Body of pancreas (tissue), 4 donors: ENCODE results near the gene PROX2. TPM values are rescaled to one million over a fixed set of nuclear protein-coding genes. Genes with fewer than 3 reads are reported as not detected.

Source experiments
- ATAC-seq: fragments of 150-250 bp; one replicate; pipeline ENCODE4 v1.9.1; 2016
- DNase-seq, 4 donors: peaks; one replicate each; pipeline ENCODE4 v3.0.0-alpha.2; 2019
- H3K27ac ChIP-seq, 4 donors: fragments of 200-600 bp; sonication (generic); 1 replicate in 3 of 4; 2 replicates in 1 of 4; pipeline versions ENCODE4 v1.5.1 to v1.6.1; 2016 to 2019; ENCODE audit warnings: mild to moderate bottlenecking in 1 of 4, mixed read lengths in 1 of 4, moderate library complexity in 1 of 4
- H3K27me3 ChIP-seq, 2 donors: fragments of 200-600 bp; sonication (generic); one replicate each; pipeline ENCODE4 v1.6.0; 2016; ENCODE audit warnings: mild to moderate bottlenecking in 1 of 2
- H3K36me3 ChIP-seq, 2 donors: fragments of 200-600 bp; sonication (generic); replicated peaks in 1 of 2; 2 replicates each; pipeline ENCODE4 v1.5.1; 2016; ENCODE audit warnings: low read depth in 2 of 2; ENCODE audit not compliant: insufficient read depth in 1 of 2
- H3K4me1 ChIP-seq: fragments of 200-600 bp; sonication (generic); one replicate; pipeline ENCODE4 v1.6.0; 2016
- H3K4me3 ChIP-seq, 2 donors: fragments of 200-600 bp; sonication (generic); 1 replicate in 1 of 2; 2 replicates in 1 of 2; pipeline ENCODE4 v1.5.1; 2016 to 2019
- H3K9me3 ChIP-seq, 3 donors: fragments of 200-600 bp; sonication (generic); 1 replicate in 2 of 3; 2 replicates in 1 of 3; pipeline ENCODE4 v1.5.1; 2016
- POLR2A ChIP-seq, 3 donors: fragments of 450-650 bp; IDR thresholded peaks; one replicate each; pipeline ENCODE4 v1.6.1; 2016; ENCODE audit warnings: antibody characterized with exemption in 3 of 3, mild to moderate bottlenecking in 2 of 3
- WGBS, 2 donors: methylation state at CpG; one replicate each; pipeline ENCODE4 v1.1.5; 2017; 5-methylcytosine and 5-hydroxymethylcytosine counted together
- intact Hi-C: fragments of 100-400 bp; cut with DNase I; formaldehyde crosslinking; loops from one replicate; pipeline ENCODE4 v1.15.1; 2023
- total RNA-seq, 2 donors: library from RNA; depleted of rRNA; stranded (reverse); fragments of >200 nt; gene quantifications; one replicate each; pipeline ENCODE4 v1.1.0, GENCODE V29; 2016
- TF ChIP-seq, protein P1 (sequence below), 7 experiments: fragments of 450-650 bp in 4 of 7; fragments of 200-600 bp in 3 of 7; sonication (generic) in 3 of 7; IDR thresholded peaks; one replicate each; pipeline ENCODE4 v1.5.1; 2016 to 2019; ENCODE audit warnings: antibody characterized with exemption in 7 of 7

The PROX2 gene
- total RNA-seq, 2 donors from 2014 or later: 0.52 TPM; not detected in 1

DNA sequence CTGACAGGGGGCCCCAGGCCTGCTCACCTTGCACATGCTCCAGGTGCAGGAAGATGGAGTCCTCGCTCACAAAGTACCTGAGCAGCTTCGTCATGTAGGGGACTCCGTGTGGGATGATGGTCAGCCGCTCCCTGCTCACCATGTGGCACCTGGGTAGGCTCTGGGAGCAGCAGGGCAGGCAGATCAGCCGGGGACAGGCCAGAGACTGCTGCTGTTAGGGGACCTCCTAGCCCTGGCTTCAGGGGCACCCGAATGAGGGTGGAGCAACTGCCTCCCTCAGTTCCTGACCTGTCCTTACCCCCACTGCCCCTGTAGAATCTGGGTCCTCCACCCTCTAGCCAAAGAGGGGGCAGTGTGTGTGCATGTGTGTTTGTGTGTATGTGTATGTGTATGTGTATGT lies 35.3 kb upstream of the PROX2 start:
- Histone ChIP-seq H3K36me3 (no peaks in the 10 kb centered on the region), H3K4me3 (no peak overlapping the region), H3K27me3 (no peaks in the 10 kb centered on the region), H3K27ac (no peak overlapping the region), H3K4me1 (no peaks in the 10 kb centered on the region), H3K9me3 (no peaks in the 10 kb centered on the region)
- no peak for DNase-seq
- WGBS, 2 donors: 95% methylated on average over 6 of the region's 6 CpGs; no CpG with 5 or more reads in 1 of the 2 donors
- intact Hi-C loops: no loop called here
- no peak for ATAC-seq
- TF ChIP-seq POLR2A (IDR thresholded peaks at IDR 0.05): no peak
- TF ChIP-seq, protein P1, sequence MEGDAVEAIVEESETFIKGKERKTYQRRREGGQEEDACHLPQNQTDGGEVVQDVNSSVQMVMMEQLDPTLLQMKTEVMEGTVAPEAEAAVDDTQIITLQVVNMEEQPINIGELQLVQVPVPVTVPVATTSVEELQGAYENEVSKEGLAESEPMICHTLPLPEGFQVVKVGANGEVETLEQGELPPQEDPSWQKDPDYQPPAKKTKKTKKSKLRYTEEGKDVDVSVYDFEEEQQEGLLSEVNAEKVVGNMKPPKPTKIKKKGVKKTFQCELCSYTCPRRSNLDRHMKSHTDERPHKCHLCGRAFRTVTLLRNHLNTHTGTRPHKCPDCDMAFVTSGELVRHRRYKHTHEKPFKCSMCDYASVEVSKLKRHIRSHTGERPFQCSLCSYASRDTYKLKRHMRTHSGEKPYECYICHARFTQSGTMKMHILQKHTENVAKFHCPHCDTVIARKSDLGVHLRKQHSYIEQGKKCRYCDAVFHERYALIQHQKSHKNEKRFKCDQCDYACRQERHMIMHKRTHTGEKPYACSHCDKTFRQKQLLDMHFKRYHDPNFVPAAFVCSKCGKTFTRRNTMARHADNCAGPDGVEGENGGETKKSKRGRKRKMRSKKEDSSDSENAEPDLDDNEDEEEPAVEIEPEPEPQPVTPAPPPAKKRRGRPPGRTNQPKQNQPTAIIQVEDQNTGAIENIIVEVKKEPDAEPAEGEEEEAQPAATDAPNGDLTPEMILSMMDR (IDR thresholded peaks at IDR 0.05): no peak

DNA sequence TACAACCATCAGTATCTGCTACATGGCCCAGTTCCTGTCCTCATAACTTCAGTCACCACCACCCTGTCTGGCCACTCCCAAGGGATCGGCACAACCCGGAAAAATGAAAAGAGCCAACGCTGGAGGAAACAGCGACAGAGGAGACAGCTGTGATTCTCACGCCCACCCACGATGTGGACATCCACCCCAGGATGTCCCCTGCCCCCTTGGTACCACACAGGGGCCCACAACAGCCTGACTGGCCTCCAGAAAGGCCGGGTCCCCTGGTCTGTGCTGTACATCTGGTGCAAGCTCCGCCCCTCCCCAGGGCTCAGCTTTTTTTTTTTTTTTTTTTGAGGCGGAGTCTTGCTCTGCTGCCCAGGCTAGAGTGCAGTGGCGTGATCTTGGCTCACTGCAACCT lies 34.6 kb upstream of the PROX2 start:
- 56 to 67% methylated on average over 9 to 10 of the region's 10 CpGs for WGBS, 2 donors
- Histone ChIP-seq H3K27ac (no peak overlapping the region), H3K4me3 (no peak overlapping the region), H3K9me3 (no peaks in the 10 kb centered on the region), H3K27me3 (no peaks in the 10 kb centered on the region), H3K4me1 (peaks cover 5% of the 10 kb centered on the region), H3K36me3 (no peaks in the 10 kb centered on the region)
- DNase-seq (no peak), ATAC-seq (no peak)
- intact Hi-C loops: no loop called here
- TF ChIP-seq, protein P1 (IDR thresholded peaks at IDR 0.05): no peak
- TF ChIP-seq POLR2A (IDR thresholded peaks at IDR 0.05): no peak

DNA sequence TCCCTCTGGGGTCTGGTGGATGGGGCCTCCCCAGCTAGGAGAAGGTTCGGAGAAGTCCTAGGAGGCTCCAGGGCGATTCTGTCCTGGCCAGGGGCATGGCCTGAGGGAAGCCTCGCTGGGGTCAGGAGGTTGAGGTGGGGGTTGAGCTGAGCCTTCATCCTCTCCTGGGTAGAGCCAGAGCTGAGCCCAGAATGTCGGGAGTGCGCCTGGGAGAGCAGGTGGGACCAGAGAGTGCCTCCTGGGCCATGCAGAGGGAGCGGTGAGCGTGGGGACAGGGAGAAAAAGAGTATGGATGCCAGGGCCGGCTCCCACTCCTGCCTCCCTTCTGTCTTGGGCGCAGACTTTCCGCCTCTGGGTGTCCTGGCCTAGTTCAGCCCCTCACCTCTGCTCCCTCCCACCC lies 34.0 kb upstream of the PROX2 start:
- no peak overlapping the region for H3K4me3 ChIP-seq
- TF ChIP-seq POLR2A (IDR thresholded peaks at IDR 0.05): no peak
- WGBS, 2 donors: 77 to 81% methylated on average over 9 to 10 of the region's 10 CpGs
- H3K36me3 ChIP-seq: no peaks in the 10 kb centered on the region
- H3K4me1 ChIP-seq: peaks cover 7% of the 10 kb centered on the region
- intact Hi-C loops: loop anchor here (5.0 kb wide), 1 partner anchor 48 kb away; no protein-coding TSS in a partner anchor
- H3K9me3 ChIP-seq: no peaks in the 10 kb centered on the region
- DNase-seq (no peak), ATAC-seq (no peak)
- H3K27ac ChIP-seq: no peak overlapping the region
- H3K27me3 ChIP-seq: no peaks in the 10 kb centered on the region

DNA sequence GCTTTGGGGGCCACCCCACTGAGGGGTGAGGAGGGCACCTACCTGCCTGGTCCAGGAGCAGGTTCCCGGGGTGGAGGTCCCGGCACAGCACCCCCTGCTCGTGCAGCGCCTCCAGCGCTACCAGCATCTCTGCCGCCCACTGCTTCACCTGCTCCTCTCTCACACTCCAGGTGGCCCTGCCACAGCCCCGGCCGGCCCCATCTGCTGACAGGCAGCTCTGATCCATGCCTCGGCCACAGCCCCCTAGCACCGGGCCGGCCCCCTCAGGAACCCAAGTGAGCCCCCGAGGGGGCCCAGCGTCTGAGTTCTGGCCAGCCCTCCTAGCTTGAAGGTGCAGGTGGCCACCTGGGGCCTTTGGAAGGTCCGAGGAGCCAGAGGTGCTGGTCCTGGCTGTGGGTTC lies 33.6 kb upstream of the PROX2 start:
- 80 to 86% methylated on average over 10 to 14 of the region's 14 CpGs for WGBS, 2 donors
- no peak for ATAC-seq
- intact Hi-C loops: loop anchor here (5.0 kb wide), 1 partner anchor 47 kb away; no protein-coding TSS in a partner anchor
- H3K36me3 ChIP-seq: no peaks in the 10 kb centered on the region
- H3K9me3 ChIP-seq: no peaks in the 10 kb centered on the region
- TF ChIP-seq POLR2A (IDR thresholded peaks at IDR 0.05): no peak
- H3K4me3 ChIP-seq: no peak overlapping the region
- H3K4me1 ChIP-seq: peaks cover 7% of the 10 kb centered on the region
- no peak overlapping the region for H3K27ac ChIP-seq
- H3K27me3 ChIP-seq: no peaks in the 10 kb centered on the region
- no peak for DNase-seq

DNA sequence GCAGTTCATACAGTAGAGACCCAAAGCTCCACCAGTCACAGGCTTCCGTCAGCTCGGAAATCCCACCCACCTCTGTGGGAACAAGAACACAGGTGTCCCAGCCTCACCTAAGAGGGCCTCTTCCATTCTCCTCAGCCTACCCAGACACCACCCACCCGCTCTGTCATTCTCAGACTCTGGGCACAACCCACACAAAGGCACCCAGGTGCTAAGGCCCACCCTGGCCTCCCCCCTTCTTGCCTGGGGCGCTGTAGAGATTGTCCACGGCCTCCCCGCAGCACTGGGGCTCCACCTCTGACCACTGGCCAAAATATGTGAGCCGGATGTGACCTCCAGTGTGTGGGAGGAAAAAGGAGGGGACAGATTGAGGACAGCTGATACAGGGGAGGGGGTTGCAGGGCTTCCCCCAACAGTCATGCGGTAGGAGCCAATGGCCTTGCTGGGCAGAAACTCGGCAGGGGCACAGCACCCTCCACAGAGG lies 33.0 kb upstream of the PROX2 start:
- no peak for TF ChIP-seq POLR2A (IDR thresholded peaks at IDR 0.05)
- TF ChIP-seq, protein P1 (IDR thresholded peaks at IDR 0.05): no peak
- Histone ChIP-seq H3K4me1 (peaks cover 7% of the 10 kb centered on the region), H3K9me3 (no peaks in the 10 kb centered on the region), H3K27ac (no peak overlapping the region), H3K27me3 (no peaks in the 10 kb centered on the region), H3K36me3 (peaks cover 0 to under 1% of the 10 kb centered on the region in 2 donors), H3K4me3 (no peak overlapping the region)
- ATAC-seq: no peak
- no peak for DNase-seq
- WGBS, 2 donors: 64 to 77% methylated on average over 3 to 9 of the region's 9 CpGs
- intact Hi-C loops: loop anchor here (5.0 kb wide), 1 partner anchor 47 kb away; no protein-coding TSS in a partner anchor

DNA sequence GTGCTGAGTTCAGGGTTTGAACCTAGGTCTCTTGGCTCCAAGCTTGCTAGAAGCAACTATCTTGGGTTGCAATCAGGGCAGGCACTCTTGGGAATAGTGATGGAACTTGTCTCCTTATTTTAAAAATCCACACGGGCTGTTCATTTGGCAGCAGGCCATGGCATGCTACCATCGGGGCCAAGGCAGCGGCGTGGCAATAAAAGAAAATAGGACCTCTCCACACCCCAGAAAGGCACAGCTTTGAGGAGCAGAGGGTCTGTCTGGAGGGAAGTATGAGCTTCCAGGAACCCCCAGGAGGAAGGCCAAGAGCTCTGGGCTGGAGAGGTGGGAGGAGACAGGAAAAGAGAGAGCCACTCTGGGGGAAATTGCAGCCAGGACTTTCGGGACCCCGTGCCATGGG lies 31.8 kb upstream of the PROX2 start:
- no peak for ATAC-seq

More for the DNA sequence above, 31.8 kb upstream of the PROX2 start:
- H3K36me3 ChIP-seq: peaks cover 0 to 8% of the 10 kb centered on the region in 2 donors
- H3K27me3 ChIP-seq: no peaks in the 10 kb centered on the region
- 37 to 40% methylated on average over 6 of the region's 6 CpGs for WGBS, 2 donors
- peaks cover 7% of the 10 kb centered on the region for H3K4me1 ChIP-seq
- no peak overlapping the region for H3K4me3 ChIP-seq
- no peak for DNase-seq
- H3K9me3 ChIP-seq: no peaks in the 10 kb centered on the region
- TF ChIP-seq, protein P1 (IDR thresholded peaks at IDR 0.05): no peak
- no peak for TF ChIP-seq POLR2A (IDR thresholded peaks at IDR 0.05)
- intact Hi-C loops: loop anchor here (5.0 kb wide), 1 partner anchor 45 kb away; no protein-coding TSS in a partner anchor
- H3K27ac ChIP-seq: no peak overlapping the region
